ENCODE results near the gene AP1G2. TPM values are rescaled to one million over a fixed set of nuclear protein-coding genes. Genes with fewer than 3 reads are reported as not detected.

The AP1G2 gene, protein sequence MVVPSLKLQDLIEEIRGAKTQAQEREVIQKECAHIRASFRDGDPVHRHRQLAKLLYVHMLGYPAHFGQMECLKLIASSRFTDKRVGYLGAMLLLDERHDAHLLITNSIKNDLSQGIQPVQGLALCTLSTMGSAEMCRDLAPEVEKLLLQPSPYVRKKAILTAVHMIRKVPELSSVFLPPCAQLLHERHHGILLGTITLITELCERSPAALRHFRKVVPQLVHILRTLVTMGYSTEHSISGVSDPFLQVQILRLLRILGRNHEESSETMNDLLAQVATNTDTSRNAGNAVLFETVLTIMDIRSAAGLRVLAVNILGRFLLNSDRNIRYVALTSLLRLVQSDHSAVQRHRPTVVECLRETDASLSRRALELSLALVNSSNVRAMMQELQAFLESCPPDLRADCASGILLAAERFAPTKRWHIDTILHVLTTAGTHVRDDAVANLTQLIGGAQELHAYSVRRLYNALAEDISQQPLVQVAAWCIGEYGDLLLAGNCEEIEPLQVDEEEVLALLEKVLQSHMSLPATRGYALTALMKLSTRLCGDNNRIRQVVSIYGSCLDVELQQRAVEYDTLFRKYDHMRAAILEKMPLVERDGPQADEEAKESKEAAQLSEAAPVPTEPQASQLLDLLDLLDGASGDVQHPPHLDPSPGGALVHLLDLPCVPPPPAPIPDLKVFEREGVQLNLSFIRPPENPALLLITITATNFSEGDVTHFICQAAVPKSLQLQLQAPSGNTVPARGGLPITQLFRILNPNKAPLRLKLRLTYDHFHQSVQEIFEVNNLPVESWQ
- 33.4 TPM for polyA plus RNA-seq (2013, experiment 1 of 2)
- polyA plus RNA-seq (2013, experiment 2 of 2): 33.4 TPM

DNA sequence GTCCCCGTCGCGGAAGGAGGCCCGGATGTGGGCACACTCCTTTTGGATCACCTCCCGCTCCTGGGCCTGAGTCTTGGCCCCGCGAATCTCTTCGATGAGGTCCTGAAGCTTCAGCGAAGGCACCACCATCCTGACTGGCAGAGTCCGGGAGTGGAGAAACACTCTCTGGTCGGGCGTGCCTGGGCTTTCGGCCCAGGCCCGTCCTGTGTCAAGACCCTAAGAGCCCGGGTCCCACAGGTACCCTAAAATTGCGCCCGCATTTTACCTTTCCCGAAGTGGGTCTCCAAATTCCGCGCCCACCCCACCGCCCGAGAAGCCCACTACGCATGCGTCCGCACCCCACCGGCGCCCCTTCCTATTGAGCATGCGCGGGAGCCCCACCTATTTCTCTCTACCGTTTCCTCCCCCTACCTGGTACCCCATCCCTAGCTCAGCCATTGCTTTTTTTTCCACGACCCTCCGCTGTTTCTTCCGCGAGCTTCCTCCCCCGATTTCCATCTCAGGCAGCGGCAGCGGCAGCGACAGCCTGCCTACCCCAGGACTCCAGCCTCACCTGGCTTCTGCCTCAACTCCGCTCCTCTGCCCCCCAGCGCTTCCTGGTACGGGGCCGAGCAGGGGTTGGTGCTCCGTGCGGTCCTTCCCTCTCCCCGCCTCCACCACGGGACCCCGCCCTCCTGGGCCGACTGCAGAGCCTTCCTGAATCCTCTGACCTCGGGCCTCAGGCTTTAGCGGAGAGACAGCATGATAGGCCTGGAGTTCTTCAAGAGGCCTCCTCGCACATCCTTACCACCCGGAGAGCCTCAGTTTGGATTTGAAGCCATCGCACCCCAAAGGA lies at the start of gene AP1G2:
AP1G2 (minus strand) TSS at position 606 of the 835 bp plus-strand sequence; CDS start at position 129, 477 bp downstream.
- H3K9ac ChIP-seq (ENCODE audit: low read length): peak within 1 kb of the TSS; percentile 88
- peaks cover 33% of the 10 kb centered on the region for H3K79me1 ChIP-seq (replicated peaks; ENCODE audit: low read length, poor library complexity, severe bottlenecking)
- H3K4me3 ChIP-seq (ENCODE audit: insufficient read depth in 1 of 2, low read depth in 1 of 2, low read length in 2 of 2): peak within 1 kb of the TSS; percentile 79 to 80
- H3K4ac ChIP-seq (ENCODE audit: low read depth in 1 of 2, low read length in 2 of 2): peak within 1 kb of the TSS; percentile 58 to 97
- H3K23ac ChIP-seq (ENCODE audit: low read length in 2 of 2): no peak within 1 kb of the TSS
- H3K4me1 ChIP-seq (ENCODE audit: control insufficient read depth, insufficient read depth, low read depth, low read length): peaks cover 15% of the 10 kb centered on the region
- H2BK120ac ChIP-seq (ENCODE audit: low read depth, low read length): no peak within 1 kb of the TSS
- H2AFZ ChIP-seq (ENCODE audit: low read depth, low read length): peak within 1 kb of the TSS; percentile 98
- H4K91ac ChIP-seq (ENCODE audit: low read length): peak within 1 kb of the TSS; percentile 79
- WGBS: 5% methylated on average over 50 of the region's 53 CpGs
- DNase-seq: peak; percentile 70
- peak within 1 kb of the TSS; percentile 33 for H2AK5ac ChIP-seq (ENCODE audit: low read length, severe bottlenecking)
- peak within 1 kb of the TSS; percentile 74 for H3K27ac ChIP-seq (ENCODE audit: low read length, poor library complexity, severe bottlenecking)
- H2BK12ac ChIP-seq (ENCODE audit: low read length in 2 of 2): peak within 1 kb of the TSS in 1 of 2 experiments; percentile 35
- peak within 1 kb of the TSS; percentile 78 to 90 for H3K18ac ChIP-seq (ENCODE audit: low read depth in 1 of 2, low read length in 2 of 2)
- peaks cover 3 to 36% of the 10 kb centered on the region in 2 experiments for H3K36me3 ChIP-seq (ENCODE audit: control insufficient read depth in 1 of 2, insufficient read depth in 2 of 2, low read depth in 1 of 2, low read length in 2 of 2)
- H2BK15ac ChIP-seq (ENCODE audit: low read depth, poor library complexity, severe bottlenecking): no peak within 1 kb of the TSS
- H2BK5ac ChIP-seq (ENCODE audit: low read depth, low read length, poor library complexity, severe bottlenecking): peak within 1 kb of the TSS; percentile 75
- peaks cover 16 to 20% of the 10 kb centered on the region in 2 experiments for H3K27me3 ChIP-seq (ENCODE audit: control insufficient read depth in 1 of 2, insufficient read depth in 1 of 2, low read length in 2 of 2)
- H3K4me2 ChIP-seq (ENCODE audit: low read length, poor library complexity, severe bottlenecking): peak within 1 kb of the TSS; percentile 83
- no peaks in the 10 kb centered on the region for H3K9me3 ChIP-seq (ENCODE audit: control insufficient read depth, low read length)
- peak within 1 kb of the TSS; percentile 99 for H4K8ac ChIP-seq (ENCODE audit: low read length)
- peak within 1 kb of the TSS in 1 of 2 experiments; percentile 77 for H3K14ac ChIP-seq (ENCODE audit: low read length in 2 of 2)

GRCh38 chr14:23615856-23616255 lies 48.3 kb upstream of the AP1G2 start:
- Histone ChIP-seq H3K9me3 (ENCODE audit: control insufficient read depth, low read length) (no peaks in the 10 kb centered on the region), H2AFZ (ENCODE audit: low read depth, low read length) (no peak overlapping the region), H3K4me2 (ENCODE audit: low read length, poor library complexity, severe bottlenecking) (no peak overlapping the region), H2AK5ac (ENCODE audit: low read length, severe bottlenecking) (no peak overlapping the region), H2BK5ac (ENCODE audit: low read depth, low read length, poor library complexity, severe bottlenecking) (no peak overlapping the region), H4K91ac (ENCODE audit: low read length) (no peak overlapping the region), H3K4ac (ENCODE audit: low read depth in 1 of 2, low read length in 2 of 2) (no peak overlapping the region), H2BK120ac (ENCODE audit: low read depth, low read length) (no peak overlapping the region), H3K14ac (ENCODE audit: low read length in 2 of 2) (no peak overlapping the region), H2BK12ac (ENCODE audit: low read length in 2 of 2) (no peak overlapping the region), H3K27me3 (ENCODE audit: control insufficient read depth in 1 of 2, insufficient read depth in 1 of 2, low read length in 2 of 2) (peaks cover 14 to 60% of the 10 kb centered on the region in 2 experiments), H2BK15ac (ENCODE audit: low read depth, poor library complexity, severe bottlenecking) (no peak overlapping the region), H3K36me3 (ENCODE audit: control insufficient read depth in 1 of 2, insufficient read depth in 2 of 2, low read depth in 1 of 2, low read length in 2 of 2) (no peaks in the 10 kb centered on the region), H3K79me1 (replicated peaks; ENCODE audit: low read length, poor library complexity, severe bottlenecking) (no peaks in the 10 kb centered on the region), H3K9ac (ENCODE audit: low read length) (no peak overlapping the region), H3K4me1 (ENCODE audit: control insufficient read depth, insufficient read depth, low read depth, low read length) (no peaks in the 10 kb centered on the region), H4K8ac (ENCODE audit: low read length) (no peak overlapping the region), H3K27ac (ENCODE audit: low read length, poor library complexity, severe bottlenecking) (no peak overlapping the region), H3K23ac (ENCODE audit: low read length in 2 of 2) (no peak overlapping the region), H3K4me3 (ENCODE audit: insufficient read depth in 1 of 2, low read depth in 1 of 2, low read length in 2 of 2) (no peak overlapping the region), H3K18ac (ENCODE audit: low read depth in 1 of 2, low read length in 2 of 2) (no peak overlapping the region)
- 70% methylated on average over 3 of the region's 5 CpGs for WGBS
- DNase-seq: no peak

- Histone ChIP-seq H2BK15ac (ENCODE audit: low read depth, poor library complexity, severe bottlenecking) (no peak overlapping the region), H3K4me2 (ENCODE audit: low read length, poor library complexity, severe bottlenecking) (no peak overlapping the region), H3K14ac (ENCODE audit: low read length in 2 of 2) (no peak overlapping the region), H3K9ac (ENCODE audit: low read length) (no peak overlapping the region), H3K4me1 (ENCODE audit: control insufficient read depth, insufficient read depth, low read depth, low read length) (no peaks in the 10 kb centered on the region), H3K23ac (ENCODE audit: low read length in 2 of 2) (no peak overlapping the region), H3K27ac (ENCODE audit: low read length, poor library complexity, severe bottlenecking) (no peak overlapping the region), H2BK5ac (ENCODE audit: low read depth, low read length, poor library complexity, severe bottlenecking) (no peak overlapping the region), H2AFZ (ENCODE audit: low read depth, low read length) (no peak overlapping the region), H3K4me3 (ENCODE audit: insufficient read depth in 1 of 2, low read depth in 1 of 2, low read length in 2 of 2) (no peak overlapping the region), H4K8ac (ENCODE audit: low read length) (no peak overlapping the region), H3K18ac (ENCODE audit: low read depth in 1 of 2, low read length in 2 of 2) (no peak overlapping the region), H3K79me1 (replicated peaks; ENCODE audit: low read length, poor library complexity, severe bottlenecking) (no peaks in the 10 kb centered on the region), H3K36me3 (ENCODE audit: control insufficient read depth in 1 of 2, insufficient read depth in 2 of 2, low read depth in 1 of 2, low read length in 2 of 2) (no peaks in the 10 kb centered on the region), H3K27me3 (ENCODE audit: control insufficient read depth in 1 of 2, insufficient read depth in 1 of 2, low read length in 2 of 2) (peaks cover 23 to 65% of the 10 kb centered on the region in 2 experiments), H4K91ac (ENCODE audit: low read length) (no peak overlapping the region), H2BK12ac (ENCODE audit: low read length in 2 of 2) (no peak overlapping the region), H3K4ac (ENCODE audit: low read depth in 1 of 2, low read length in 2 of 2) (no peak overlapping the region), H2BK120ac (ENCODE audit: low read depth, low read length) (no peak overlapping the region), H3K9me3 (ENCODE audit: control insufficient read depth, low read length) (no peaks in the 10 kb centered on the region), H2AK5ac (ENCODE audit: low read length, severe bottlenecking) (no peak overlapping the region)
- WGBS: 37% methylated on average over 2 of the region's 2 CpGs
- DNase-seq: no peak
These were observed 46.8 kb upstream of the AP1G2 start for GRCh38 chr14:23614395-23614828.
